Tibial nerve (tissue), 3 donors: ENCODE results near the gene POMGNT1.

Source experiments
- CTCF ChIP-seq, 5 experiments: fragments of 200-600 bp in 3 of 5; fragments of 450-650 bp in 2 of 5; sonication (generic) in 3 of 5; IDR thresholded peaks; one replicate each; pipeline ENCODE4 v1.5.1; 2016 to 2019; ENCODE audit warnings: antibody characterized with exemption in 5 of 5, mild to moderate bottlenecking in 3 of 5, moderate library complexity in 2 of 5
- POLR2A ChIP-seq, 2 donors: fragments of 450-650 bp; IDR thresholded peaks; one replicate each; pipeline ENCODE4 v1.6.1; 2017; ENCODE audit warnings: antibody characterized with exemption in 2 of 2, mild to moderate bottlenecking in 2 of 2, moderate library complexity in 2 of 2

DNA sequence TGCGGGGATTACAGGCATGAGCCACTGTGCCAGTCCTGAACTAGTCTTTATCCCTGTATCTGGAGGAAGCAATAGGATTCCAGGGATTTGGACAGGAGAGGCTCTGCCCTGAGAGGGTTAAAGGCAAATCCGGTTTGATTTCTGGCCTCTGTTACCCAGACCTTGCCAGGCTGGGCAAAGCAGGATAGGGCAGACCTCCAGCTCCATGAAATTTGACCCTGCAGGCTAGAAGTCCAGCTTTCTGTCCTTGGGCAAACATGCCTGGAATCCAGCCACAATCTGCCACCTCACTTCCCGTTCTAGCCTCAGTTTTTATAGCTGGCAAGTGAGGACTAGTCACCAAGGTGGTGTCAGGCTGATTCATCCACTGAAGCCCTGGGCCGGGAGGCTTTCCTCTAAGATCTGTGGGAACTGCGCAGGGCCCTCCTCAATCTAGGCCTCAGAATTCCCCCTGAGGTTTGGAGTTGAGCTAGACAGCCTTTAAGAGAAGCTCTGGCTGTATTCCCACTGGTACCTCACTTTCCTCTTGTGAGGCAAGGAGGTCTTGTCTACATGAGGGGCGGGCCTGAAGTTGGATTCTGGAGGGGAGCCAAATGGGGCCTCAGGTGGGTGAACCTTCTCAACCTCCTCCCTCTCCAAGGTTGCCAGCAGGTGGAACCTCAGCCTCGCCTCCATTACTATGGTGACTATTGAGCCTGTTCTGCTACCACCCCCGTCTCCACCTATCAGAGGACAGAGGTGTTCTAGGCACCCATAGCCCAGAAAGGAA, 15.0 kb downstream of the POMGNT1 start:
- TF ChIP-seq CTCF (IDR thresholded peaks at IDR 0.05) (no peak), POLR2A (IDR thresholded peaks at IDR 0.05) (no peak)
